HepG2 (cell line): ENCODE measurements around the gene NPBWR2. TPM values are rescaled to one million over a fixed set of nuclear protein-coding genes. Genes with fewer than 3 reads are reported as not detected.

Experiments used
- BCL6 ChIP-seq: IDR thresholded peaks from 2 replicates; pipeline ENCODE4 v1.6.1; 2016; ENCODE audit warnings: missing genetic modification reagents, missing compliant biosample characterization
- ELF3 ChIP-seq: IDR thresholded peaks from 2 replicates; pipeline ENCODE4 v1.6.1; 2016; ENCODE audit warnings: missing genetic modification reagents, missing compliant biosample characterization
- FOXA3 ChIP-seq: IDR thresholded peaks from 2 replicates; pipeline ENCODE4 v1.6.1; 2016; ENCODE audit warnings: missing genetic modification reagents, missing compliant biosample characterization
- GLMP ChIP-seq: sonication (generic); formaldehyde crosslinking; IDR thresholded peaks from 2 replicates; pipeline ENCODE4 v1.9.0; 2021; ENCODE audit warnings: missing genetic modification reagents, mild to moderate bottlenecking, borderline replicate concordance
- GMEB2 ChIP-seq: IDR thresholded peaks from 2 replicates; pipeline ENCODE4 v1.6.1; 2016; ENCODE audit warnings: missing biosample characterization, missing genetic modification reagents, low read depth
- HNRNPH1 ChIP-seq: fragments of 200-400 bp; formaldehyde crosslinking; optimal IDR thresholded peaks from 2 replicates; pipeline ENCODE3; 2017; ENCODE audit warnings: mild to moderate bottlenecking, low read depth, low read length
- HOXA3 ChIP-seq: sonication (generic); formaldehyde crosslinking; IDR thresholded peaks from 2 replicates; pipeline ENCODE4 v1.5.0; 2020; ENCODE audit warnings: missing genetic modification reagents
- PAF1 ChIP-seq: IDR thresholded peaks from 2 replicates; pipeline ENCODE4 v1.6.1; 2016; ENCODE audit warnings: missing genetic modification reagents, missing compliant biosample characterization
- PCBP1 ChIP-seq: fragments of 200-400 bp; formaldehyde crosslinking; IDR thresholded peaks from 2 replicates; pipeline ENCODE4 v1.6.1; 2017; ENCODE audit warnings: mild to moderate bottlenecking, low read depth, low read length, borderline replicate concordance
- PLRG1 ChIP-seq: fragments of 450-650 bp; conservative IDR thresholded peaks from 2 replicates; pipeline ENCODE4 v1.6.1; 2016
- REXO4 ChIP-seq: sonication (generic); formaldehyde crosslinking; IDR thresholded peaks from 2 replicates; pipeline ENCODE4 v1.8.0; 2022; ENCODE audit warnings: missing genetic modification reagents, mild to moderate bottlenecking, borderline replicate concordance
- SMC3 ChIP-seq: IDR thresholded peaks from 2 replicates; pipeline ENCODE4 v1.6.1; 2011; ENCODE audit warnings: low read length, improper control_type of control experiment
- SRSF9 ChIP-seq: fragments of 200-400 bp; formaldehyde crosslinking; IDR thresholded peaks from 2 replicates; pipeline ENCODE4 v1.6.1; 2018; ENCODE audit warnings: borderline replicate concordance, mild to moderate bottlenecking, low read depth, low read length; ENCODE audit not compliant: insufficient read depth, poor library complexity, severe bottlenecking
- TEAD2 ChIP-seq: sonication (generic); formaldehyde crosslinking; IDR thresholded peaks from 2 replicates; pipeline ENCODE4 v1.9.0; 2021; ENCODE audit warnings: missing genetic modification reagents
- ZBTB39 ChIP-seq: sonication (generic); formaldehyde crosslinking; IDR thresholded peaks from 2 replicates; pipeline ENCODE4 v1.5.0; 2020; ENCODE audit warnings: missing genetic modification reagents
- ZFAT ChIP-seq: sonication (generic); formaldehyde crosslinking; conservative IDR thresholded peaks from 2 replicates; pipeline ENCODE4 v1.8.1; 2023; ENCODE audit warnings: missing genetic modification reagents, inconsistent platforms
- ZFX ChIP-seq: sonication (generic); formaldehyde crosslinking; IDR thresholded peaks from 2 replicates; pipeline ENCODE4 v1.4.0; 2020; ENCODE audit warnings: mild to moderate bottlenecking, low read depth, missing genetic modification reagents, moderate library complexity
- ZNF282 ChIP-seq: fragments of 450-650 bp; IDR thresholded peaks from 2 replicates; pipeline ENCODE4 v1.6.1; 2018; ENCODE audit not compliant: partially characterized antibody
- ZNF34 ChIP-seq: sonication (generic); formaldehyde crosslinking; IDR thresholded peaks from 2 replicates; pipeline ENCODE4 v1.4.0; 2020; ENCODE audit warnings: mild to moderate bottlenecking, missing genetic modification reagents, borderline replicate concordance
- ZNF607 ChIP-seq: sonication (generic); formaldehyde crosslinking; IDR thresholded peaks from 2 replicates; pipeline ENCODE4 v1.5.1; 2020; ENCODE audit warnings: missing genetic modification reagents, mild to moderate bottlenecking, borderline replicate concordance
- ZNF615 ChIP-seq: sonication (generic); formaldehyde crosslinking; IDR thresholded peaks from 2 replicates; pipeline ENCODE4 v1.5.0; 2020; ENCODE audit warnings: mild to moderate bottlenecking, missing genetic modification reagents, borderline replicate concordance
- ZNF740 ChIP-seq: sonication (generic); formaldehyde crosslinking; IDR thresholded peaks from 2 replicates; pipeline ENCODE4 v1.4.0; 2020; ENCODE audit warnings: missing genetic modification reagents
- ZNF746 ChIP-seq: sonication (generic); formaldehyde crosslinking; IDR thresholded peaks from 2 replicates; pipeline ENCODE4 v1.8.0; 2022; ENCODE audit warnings: mild to moderate bottlenecking, missing genetic modification reagents
- polyA plus RNA-seq, 8 experiments: library from polyadenylated mRNA; depleted of rRNA in 3 of 8; stranded (reverse) in 7 of 8; unstranded in 1 of 8; fragments of >200 nt; fragmentation: Illumina TruSeq in 4 of 8; extraction: Trizol in 4 of 8; gene quantifications; 2 replicates each; pipeline versions ENCODE4 v1.2.1 to v1.2.3, GENCODE V29; 2011 to 2016; ENCODE audit warnings: low read depth in 4 of 8, missing spikeins in 1 of 8, mixed read lengths in 1 of 8; ENCODE audit not compliant: insufficient read depth in 1 of 8
- total RNA-seq, 5 experiments: library from RNA; depleted of rRNA; stranded (reverse); fragments of >200 nt; fragmentation: Illumina TruSeq; extraction: Trizol; gene quantifications; 2 replicates each; pipeline ENCODE4 v1.2.3, GENCODE V29; 2016; ENCODE audit warnings: low read depth in 1 of 5
- TF ChIP-seq, protein P1 (sequence below): sonication (generic); formaldehyde crosslinking; IDR thresholded peaks from 2 replicates; pipeline ENCODE4 v1.4.0; 2020; ENCODE audit warnings: missing genetic modification reagents, mild to moderate bottlenecking, borderline replicate concordance

The NPBWR2 gene
- total and polyA plus RNA-seq, 2 of the 13 experiments (the other 11 are each of a cell fraction or from before 2014, with no cell fraction given) = not detected

DNA sequence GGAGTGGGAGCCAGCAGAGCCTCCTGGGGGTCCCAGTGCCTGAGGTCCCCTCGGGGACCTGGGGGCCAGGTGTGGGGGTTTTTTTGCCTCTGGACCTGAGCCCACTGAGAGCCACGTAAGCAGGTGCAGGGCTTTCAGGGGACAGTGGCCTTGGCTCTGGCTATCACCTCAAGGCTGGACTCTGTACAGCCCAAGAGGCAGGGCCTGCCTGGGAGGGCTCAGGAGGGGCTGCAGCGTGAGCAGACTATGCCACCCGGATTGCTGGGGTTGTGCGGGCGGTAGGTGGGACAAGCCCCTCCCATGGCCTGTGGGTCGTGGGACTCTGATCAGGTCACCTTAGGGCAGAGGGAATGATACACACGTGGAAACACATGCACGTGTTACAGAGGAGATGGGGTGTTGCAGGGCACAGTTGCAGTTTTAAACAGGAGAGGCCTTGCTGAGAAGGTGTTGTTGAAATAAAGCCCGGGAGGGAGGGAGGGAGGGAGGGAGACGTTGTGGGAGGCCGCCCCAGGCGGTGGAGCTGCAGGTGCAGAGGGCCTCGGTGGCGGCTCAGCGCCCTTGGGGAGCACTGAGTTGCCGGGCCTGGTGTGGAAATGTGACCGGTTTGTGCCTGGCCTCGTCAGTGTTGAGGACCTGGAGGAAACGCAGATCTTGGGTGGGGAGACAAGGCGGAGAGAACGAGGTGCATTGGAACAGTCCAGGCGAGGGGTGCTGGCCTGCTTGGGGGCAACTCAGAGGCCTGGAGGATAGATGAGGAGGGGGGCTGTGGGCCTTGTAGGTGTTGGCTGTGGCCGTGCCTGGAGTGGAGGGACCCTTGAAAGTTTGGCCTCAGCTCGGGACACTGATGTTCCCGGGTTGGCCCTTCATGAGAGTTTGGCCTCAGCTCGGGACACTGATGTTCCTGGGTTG, 42.0 kb downstream of the NPBWR2 start (continued):
- peak; percentile 59; the same call in 1 of the 2 replicates for TF ChIP-seq HOXA3 (CRISPR knock-in tag)
- TF ChIP-seq ZNF746 (CRISPR knock-in tag) = peak; percentile 86
- TF ChIP-seq SRSF9 = no peak
- TF ChIP-seq ZNF740 = no peak
- peak; percentile 87 for TF ChIP-seq ZFX (CRISPR knock-in tag)
- no peak for TF ChIP-seq PCBP1
- TF ChIP-seq ZBTB39 (CRISPR knock-in tag) = no peak
- TF ChIP-seq FOXA3 (CRISPR knock-in tag) = no peak; the same call in 1 of the 2 replicates
- TF ChIP-seq GLMP = no peak
- no peak; the same call in 1 of the 2 replicates for TF ChIP-seq REXO4 (CRISPR knock-in tag)
- TF ChIP-seq SMC3 = no peak
- TF ChIP-seq PLRG1 = no peak
- TF ChIP-seq ELF3 = 0 out of 2 replicates have a peak, but pooled peaks have one; percentile 15
- peak; percentile 65; the same call in 1 of the 2 replicates for TF ChIP-seq TEAD2 (CRISPR knock-in tag)
- no peak for TF ChIP-seq ZNF34 (CRISPR knock-in tag)
- peak; percentile 63 for TF ChIP-seq ZNF607 (CRISPR knock-in tag)
- TF ChIP-seq HNRNPH1 = no peak
- TF ChIP-seq, protein P1, sequence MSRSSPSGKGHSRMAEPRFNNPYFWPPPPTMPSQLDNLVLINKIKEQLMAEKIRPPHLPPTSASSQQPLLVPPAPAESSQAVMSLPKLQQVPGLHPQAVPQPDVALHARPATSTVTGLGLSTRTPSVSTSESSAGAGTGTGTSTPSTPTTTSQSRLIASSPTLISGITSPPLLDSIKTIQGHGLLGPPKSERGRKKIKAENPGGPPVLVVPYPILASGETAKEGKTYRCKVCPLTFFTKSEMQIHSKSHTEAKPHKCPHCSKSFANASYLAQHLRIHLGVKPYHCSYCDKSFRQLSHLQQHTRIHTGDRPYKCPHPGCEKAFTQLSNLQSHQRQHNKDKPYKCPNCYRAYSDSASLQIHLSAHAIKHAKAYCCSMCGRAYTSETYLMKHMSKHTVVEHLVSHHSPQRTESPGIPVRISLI (CRISPR knock-in tag) = 0 out of 2 replicates have a peak, but pooled peaks have one; percentile 38
- no peak for TF ChIP-seq ZFAT (CRISPR knock-in tag)
- TF ChIP-seq ZNF282 = no peak
- no peak for TF ChIP-seq GMEB2 (CRISPR knock-in tag)
- TF ChIP-seq PAF1 = peak; percentile 69
- TF ChIP-seq BCL6 (CRISPR knock-in tag) = peak; percentile 10; the same call in 1 of the 2 replicates
- no peak for TF ChIP-seq ZNF615 (CRISPR knock-in tag)
